Lower leg skin (tissue), 3 donors: ENCODE data around the gene FGGY.

ENCODE experiments used
- CTCF ChIP-seq, 3 donors: fragments of 450-650 bp; IDR thresholded peaks; one replicate each; pipeline ENCODE4 v1.5.1; 2016; ENCODE audit warnings: antibody characterized with exemption in 3 of 3, mild to moderate bottlenecking in 3 of 3, moderate library complexity in 2 of 3
- POLR2A ChIP-seq, 2 donors: fragments of 450-650 bp; IDR thresholded peaks; one replicate each; pipeline ENCODE4 v1.6.1; 2016 to 2017; ENCODE audit warnings: antibody characterized with exemption in 2 of 2, mild to moderate bottlenecking in 1 of 2, moderate library complexity in 1 of 2

GRCh38 chr1:59657873-59658465, 361.1 kb downstream of the FGGY start:
- no peak for TF ChIP-seq CTCF (IDR thresholded peaks at IDR 0.05)
- TF ChIP-seq POLR2A (IDR thresholded peaks at IDR 0.05), result no peak
